GM18519 (cell line): ENCODE measurements around the gene PRDM16.

Experiments used
- ATAC-seq: cut with Tn5 transposase; IDR thresholded peaks from one replicate; pipeline ENCODE4 v1.9.1; 2021; ENCODE audit warnings: mild to moderate bottlenecking, moderate library complexity; ENCODE audit not compliant: unreplicated experiment, low FRiP score

PRDM16 gene

DNA sequence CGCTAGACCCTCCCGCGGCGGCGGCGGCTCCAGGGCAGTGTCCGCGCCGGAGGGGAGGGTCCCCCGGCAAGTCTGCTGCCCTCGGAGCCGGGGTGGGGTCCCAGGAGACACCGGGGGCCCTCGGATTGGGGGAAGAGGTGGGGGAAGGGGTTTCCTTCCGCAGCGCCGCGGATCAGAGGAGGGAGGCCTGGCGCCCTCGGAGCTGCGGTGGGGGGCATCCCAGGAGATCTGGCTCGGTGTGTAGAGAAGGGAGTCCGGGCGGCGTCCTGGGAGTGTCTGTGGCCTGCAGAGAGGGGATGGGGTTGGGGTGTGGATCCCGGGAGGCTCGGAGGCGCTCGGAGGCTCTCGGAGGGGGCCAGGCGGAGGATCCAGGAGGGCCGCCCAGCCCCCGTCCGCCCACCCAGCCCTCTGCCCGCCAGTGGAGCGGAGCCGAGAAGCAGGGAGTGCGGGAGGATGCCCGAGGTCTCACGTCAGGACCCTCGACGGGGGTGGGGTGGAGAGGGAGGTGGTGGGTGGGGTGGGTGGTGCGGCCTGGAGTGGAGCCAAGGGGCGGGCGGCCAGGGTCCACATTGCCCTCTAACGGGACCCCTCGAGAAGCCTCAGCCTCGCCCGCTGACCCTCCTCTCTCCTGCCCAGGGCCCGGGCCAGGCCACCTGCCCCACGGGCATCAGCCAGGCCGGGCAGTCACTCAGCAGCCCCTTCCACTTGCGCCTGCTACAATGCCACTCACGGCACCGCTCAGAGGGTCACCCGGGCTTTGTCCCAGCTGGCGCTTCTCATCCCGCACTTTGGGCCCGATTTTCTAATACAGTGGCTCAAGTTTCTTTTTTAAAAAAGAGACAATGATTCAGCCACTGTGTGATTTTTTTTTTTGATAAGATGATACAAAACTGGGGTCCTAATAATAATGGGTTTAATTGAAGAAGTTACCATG lies 325.3 kb downstream of the PRDM16 start:
- no peak for ATAC-seq

DNA sequence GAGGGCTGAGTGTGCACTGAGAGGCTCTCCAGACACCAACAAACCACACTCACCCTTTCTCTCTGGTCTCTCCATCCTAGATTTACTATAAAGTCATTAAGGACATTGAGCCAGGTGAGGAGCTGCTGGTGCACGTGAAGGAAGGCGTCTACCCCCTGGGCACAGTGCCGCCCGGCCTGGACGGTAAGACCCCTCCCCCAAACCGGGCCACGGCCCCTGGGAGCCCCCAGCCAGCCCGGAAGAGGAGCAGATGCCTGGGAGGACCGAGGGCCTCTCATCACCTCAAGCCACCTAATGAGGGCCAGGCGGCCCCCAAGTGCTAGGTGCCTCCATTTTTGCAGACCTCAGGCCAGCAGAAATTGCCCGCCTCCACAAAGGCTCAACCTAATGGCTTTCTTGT lies 327.4 kb downstream of the PRDM16 start:
- no peak for ATAC-seq

DNA sequence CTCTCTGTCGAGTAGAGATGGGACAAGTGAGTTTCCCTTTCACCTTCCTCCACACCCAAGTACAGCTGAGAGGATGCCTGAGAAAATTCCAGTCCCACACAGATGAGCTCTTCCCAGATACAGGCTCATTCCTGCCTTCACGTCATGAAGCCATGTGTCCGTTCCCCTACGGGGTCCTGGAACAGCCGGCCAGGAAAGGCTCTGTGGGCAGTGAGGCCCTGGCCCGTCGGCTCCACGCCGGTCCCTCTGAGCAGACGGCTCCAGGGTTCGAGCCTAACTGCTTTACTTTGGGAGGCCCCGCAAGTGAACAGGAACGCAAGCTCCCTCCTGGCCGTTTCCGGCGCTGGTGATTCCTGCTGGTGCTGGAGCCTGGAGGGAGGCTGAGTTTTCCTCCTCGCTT lies 328.3 kb downstream of the PRDM16 start:
- no peak for ATAC-seq

DNA sequence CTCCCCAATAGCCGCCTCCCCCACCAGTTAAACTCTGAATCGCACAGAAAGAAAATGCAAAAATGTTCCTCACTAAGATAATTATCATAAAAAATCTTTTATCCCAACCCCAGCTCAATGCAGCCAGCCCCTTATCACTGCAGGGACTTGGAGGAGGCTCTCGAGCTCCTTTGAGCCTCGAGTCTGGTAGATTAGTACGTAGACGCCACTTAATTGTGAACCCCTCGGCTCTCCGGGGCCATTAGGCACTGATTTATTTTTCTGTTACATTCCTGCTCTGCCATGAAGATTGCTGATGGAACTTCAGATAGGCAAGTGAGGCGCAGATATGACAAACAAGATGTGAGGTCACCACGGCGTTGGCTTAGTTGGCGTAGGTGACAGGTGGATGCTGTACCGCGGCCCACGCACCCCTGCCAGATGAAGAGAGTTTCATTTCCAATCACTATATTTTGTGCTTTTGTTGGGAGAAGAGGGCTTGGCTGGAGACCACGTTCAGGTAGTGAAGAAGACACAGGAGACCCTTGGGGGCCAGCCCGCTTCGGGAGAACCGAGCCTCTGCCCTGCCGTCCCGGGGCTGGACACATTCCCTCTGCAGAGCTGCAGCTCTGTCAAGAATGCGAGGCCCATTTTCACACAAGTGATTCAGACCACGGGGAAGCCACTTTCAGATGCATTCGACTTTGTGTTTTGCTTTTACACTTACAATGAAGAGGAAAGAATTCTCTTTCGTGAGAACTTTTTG lies 329.6 kb downstream of the PRDM16 start:
- no peak for ATAC-seq

DNA sequence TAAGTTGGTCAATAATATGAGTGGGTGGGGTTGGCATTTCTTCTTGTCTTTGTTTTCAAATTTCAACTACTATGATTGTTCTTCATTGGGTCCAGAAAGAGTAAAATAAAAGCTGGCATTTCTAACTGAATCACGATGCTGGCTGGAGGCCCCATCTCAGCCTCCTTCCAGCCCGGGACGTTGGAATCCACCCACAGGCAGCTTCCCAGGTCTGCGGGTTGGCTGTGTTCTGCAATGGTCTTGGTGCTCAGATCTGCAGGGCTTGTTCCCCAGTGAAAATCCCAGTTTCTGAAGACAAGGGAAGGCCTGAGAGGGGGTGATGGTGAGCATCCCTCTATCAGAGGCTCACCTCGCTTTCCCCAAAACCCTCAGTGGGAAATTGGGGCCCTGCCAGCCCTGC lies 330.7 kb downstream of the PRDM16 start:
- ATAC-seq = no peak

DNA sequence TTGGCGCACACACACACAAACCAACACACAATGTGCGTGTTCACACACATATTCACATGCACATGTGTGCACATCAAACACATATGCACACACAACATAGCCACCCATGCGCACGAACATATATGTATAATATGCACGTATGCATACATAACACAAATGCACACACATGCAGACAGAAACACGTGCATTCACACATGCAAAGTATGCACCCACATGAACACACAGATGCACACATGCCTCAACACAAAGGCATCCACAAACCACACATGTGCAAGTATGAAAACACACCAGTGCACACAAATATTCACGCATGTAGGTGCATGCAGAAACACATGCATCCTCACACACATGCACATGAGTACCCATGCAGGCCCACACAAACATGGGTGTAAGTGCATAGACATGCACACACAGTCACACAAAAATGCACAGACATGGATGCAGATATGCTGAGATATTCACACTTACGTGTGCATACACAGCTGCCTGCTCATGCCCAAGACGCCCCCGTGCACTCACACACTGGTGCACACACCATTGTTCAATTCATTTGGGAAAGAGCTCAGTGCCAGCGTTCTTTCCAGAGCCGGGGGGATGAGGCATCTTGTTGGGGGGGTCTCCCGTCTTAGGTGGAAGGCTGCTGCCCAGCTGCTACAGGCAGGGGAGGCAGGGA lies 332.7 kb downstream of the PRDM16 start:
- ATAC-seq = no peak

DNA sequence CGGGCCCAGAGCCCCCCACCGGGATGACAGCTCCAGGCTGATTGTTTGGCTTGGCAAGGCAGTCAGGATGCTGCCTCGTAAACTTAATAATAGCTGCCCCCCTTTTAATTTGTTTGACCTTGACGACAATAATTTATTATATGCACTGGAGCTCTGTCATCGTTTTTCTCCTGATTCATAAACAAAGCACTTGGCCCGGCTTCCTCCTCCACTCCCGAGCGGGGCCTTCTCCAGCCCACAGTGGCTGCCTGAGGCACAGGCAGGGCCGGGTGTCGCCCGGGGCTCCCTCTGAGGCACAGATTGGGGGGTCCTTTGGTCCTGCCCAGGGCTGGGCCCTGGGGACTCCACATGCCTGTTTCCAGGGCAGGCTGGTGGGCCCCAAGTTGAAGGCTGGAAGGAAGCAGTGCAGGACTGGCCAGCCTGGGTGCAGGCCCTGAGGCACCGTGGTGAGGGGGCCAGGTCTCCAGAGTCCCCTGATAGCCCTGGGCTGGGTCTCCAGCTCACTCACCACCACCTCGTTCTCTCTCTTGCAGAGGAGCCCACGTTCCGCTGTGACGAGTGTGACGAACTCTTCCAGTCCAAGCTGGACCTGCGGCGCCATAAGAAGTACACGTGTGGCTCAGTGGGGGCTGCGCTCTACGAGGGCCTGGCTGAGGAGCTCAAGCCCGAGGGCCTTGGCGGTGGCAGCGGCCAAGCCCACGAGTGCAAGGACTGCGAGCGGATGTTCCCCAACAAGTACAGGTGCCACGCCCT lies 333.4 kb downstream of the PRDM16 start:
- no peak for ATAC-seq

DNA sequence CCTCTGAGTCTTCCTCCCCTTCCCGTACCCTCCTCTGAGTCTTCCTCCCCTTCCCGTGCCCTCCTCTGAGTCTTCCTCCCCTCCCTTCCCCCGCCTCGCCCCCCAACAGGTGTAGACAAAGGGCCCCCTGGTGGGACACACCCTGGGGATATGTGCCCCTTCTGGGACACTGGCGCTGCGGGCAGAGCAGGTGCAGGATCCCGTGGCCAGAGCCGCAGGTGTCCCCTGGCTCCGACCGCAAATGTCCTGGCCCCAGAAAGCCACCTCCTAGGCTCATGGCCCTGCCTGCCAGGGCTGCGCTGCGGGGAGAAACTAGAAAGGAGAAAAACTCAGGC lies 334.0 kb downstream of the PRDM16 start:
- no peak for ATAC-seq

DNA sequence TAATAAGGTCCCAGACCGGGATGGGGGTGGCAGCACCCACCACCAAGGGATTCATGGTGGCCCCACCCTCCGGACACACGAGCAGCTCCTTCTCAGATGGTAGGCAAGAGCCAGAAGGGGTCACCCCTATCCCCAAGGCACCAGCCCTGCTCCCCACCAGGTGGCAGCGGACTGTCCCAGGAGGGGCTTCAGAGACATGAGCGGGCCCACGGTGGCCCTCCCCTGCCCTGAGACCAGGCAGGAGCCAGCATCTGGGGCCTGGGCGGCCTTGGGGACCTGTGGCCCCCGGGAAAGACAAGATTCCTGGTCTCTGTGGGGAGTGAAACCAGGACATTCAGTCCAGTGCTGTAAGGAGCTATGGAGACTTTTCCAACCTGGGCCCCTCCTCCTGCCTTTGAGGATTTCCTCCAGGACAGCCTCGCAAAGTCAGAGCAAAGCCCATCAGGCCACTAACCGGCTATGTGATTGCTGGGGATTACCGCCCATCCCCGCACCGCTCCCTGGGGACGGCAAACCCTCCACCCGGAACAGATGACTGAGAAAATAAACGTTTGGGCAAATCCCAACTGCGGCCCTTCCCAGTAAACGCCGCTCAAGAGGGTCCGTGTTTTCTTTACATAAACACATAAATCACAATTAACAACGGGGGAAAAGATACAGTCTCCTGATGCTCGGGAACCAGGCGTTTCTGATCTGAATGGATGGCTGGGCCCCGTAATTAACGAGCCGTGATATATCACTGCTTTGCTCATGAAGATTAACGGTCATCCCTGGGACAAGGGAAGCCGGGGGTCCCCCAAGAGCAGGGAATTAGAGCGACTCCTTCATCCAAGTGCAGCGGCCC lies 334.6 kb downstream of the PRDM16 start:
- no peak for ATAC-seq

DNA sequence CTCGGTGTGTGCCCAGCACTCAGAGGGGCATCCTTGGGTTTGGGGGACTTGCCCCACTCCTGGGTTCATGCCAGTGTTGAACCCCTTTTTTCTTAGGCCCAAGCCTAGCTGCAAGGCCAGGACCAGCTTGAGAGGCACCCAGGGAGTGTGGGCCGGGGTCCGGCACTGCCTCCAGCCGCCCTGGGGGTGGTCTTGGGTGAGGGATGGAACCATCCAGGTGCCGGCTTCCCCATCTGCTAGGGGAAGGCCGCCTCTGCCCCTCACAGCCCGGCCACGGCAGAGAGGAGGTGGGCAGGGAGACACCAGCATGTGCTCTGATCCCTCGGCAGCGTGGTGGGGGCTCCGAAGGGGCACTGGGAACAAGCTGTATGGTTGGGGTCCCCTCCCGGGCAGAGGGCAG lies 335.3 kb downstream of the PRDM16 start:
- ATAC-seq = no peak

DNA sequence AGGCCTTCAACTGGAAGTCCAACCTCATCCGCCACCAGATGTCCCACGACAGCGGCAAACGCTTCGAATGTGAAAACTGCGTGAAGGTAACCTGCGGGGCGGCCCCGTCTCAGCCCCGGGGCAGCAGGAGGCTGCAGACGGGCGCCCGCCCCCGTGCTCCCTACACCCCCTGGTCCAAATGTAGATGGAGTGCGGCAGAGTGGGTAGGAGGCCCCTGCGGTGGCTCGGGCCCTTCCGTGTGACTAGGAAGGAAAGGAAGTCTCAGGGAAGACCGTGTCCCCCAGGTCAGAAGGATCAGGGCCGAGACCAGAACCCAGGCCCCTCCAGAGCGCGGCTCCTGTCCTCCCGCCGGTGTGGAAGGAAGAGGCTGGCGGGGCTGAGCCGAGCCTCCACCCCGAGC lies 335.8 kb downstream of the PRDM16 start:
- ATAC-seq = no peak

DNA sequence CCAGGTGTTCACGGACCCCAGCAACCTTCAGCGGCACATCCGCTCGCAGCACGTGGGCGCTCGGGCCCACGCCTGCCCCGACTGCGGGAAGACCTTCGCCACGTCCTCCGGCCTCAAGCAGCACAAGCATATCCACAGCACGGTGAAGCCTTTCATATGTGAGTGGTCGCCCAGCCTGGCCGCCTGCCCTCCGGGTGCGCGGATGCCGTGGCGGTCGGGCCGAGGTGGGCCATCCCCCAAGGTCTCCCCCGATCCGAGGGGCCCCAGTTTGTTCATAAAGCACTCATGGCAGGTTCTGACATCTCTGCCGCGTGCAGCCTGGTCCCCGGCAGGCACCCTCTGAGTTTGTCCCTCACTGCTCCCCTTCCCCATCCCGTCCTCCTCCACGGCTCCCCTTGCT lies 336.5 kb downstream of the PRDM16 start:
- ATAC-seq = no peak

DNA sequence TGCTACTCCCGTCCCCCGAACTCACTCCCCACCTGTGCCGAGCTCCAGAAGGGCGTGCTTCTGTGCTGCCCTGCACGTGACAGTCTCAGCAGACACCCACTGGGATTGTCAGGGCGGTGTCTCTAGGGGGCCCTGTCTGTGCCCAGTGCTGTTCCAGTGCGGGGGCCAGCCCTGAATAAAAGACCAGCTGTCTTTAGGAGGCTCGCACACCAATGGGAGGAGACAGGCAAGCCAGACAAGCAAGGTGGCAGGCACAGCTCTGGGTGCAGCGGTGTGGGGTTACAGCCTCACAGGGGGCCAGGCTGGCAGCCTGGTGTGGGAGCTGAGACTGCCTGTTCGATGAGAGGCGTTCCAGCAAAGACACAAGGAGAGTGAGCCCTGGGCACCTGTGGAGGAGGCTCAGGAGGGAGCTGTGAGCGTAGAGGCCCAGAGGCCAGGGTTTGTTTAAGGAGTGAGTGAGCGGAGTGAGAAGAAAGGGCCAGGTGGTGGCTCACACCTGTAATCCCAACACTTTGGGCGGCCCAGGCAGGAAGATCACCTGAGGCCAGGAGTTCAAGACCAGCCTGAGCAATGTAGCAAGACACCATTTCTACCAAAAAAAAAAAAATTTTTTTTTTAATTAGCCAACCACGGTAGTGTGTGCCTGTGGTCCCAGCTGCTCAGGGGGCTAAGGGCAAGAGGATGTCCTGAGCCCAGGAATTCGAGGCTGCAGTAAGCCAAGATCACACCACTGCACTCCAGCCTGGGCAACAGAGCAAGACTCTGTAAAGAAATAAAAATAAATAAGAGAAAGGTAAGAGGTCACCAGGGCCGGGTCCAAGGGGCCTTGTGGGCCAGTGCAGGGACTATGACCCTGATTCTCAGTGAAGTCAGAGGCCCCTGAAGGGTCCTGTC lies 337.2 kb downstream of the PRDM16 start:
- no peak for ATAC-seq

DNA sequence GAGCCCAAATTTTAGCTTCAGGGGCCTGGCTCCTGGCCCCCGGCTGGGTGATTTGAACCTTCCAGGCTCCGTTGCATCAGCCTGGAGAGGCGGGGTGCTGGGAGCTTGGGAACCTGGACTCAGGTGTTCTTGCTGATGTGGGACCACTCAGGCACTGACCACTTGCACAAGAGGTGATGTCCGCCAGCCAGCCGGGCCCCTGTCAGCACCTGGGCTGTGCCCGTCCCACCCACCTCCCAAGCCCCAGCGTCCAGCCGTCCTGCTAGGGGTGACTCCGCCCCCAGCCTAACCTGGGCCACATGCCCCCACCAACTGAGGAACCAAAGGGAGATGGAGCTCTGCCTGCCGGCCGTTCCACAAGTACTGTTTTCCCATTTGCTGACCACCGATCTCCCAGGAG lies 338.0 kb downstream of the PRDM16 start:
- no peak for ATAC-seq

DNA sequence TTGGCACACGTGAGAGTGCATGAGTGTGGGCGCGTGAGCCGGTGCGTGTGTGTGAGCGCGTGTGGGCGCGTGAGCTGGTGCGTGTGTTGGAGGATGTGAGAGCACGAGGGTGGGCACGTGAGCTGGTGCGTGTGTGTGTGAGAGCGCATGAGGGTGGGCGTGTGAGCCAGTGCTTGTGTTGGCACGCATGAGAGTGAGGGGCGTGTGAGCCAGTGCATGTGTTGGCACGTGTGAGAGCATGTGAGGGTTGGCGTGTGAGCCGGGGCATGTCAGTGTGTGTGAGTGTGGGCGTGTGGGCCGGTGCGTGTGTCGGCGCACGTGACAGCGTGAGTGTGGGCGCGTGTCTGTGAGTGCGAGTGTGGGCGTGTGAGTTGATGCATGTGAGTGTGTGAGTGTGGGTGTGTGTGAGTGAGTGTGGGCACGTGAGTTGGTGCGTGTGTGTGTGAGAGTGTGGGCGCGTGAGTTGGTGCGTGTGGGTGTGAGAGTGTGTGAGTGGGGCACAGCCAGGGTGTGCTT lies 339.8 kb downstream of the PRDM16 start:
- no peak for ATAC-seq

DNA sequence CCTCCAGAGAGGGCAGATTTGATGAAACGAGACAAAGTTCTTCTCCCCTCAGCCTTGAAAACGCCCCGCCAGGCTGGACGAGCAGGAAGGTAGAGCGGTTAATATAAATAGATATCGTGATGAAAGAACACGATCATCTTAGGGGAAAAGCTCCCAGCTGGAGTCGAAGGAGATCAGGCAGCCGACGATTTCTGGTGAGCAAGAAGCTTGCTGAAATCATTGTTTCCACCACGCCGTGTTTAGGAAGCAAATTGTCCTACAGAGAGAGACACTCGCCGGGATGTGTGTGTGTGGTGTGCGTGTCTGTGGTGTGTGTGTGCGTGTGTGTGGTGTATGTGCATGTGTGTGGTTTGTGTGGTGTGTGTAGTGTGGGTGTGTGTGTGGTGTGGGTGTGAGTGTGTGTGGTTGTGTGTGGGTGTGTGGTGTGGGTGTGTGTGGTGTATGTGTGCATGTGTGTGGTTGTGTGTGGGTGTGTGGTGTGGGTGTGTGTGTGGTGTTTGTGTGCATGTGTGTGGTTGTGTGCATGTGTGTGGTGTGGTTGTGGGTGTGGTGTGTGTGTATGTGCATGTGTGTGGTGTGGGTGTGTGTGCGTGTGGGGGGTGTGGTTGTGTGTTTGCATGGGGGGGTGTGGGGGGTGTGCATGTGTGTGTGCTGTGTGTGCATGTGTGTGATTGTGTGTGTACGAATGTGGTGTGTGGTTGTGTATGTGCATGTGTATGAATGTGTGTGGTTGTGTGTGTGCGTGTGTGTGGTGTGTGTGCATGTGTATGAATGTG lies 340.6 kb downstream of the PRDM16 start:
- no peak for ATAC-seq

DNA sequence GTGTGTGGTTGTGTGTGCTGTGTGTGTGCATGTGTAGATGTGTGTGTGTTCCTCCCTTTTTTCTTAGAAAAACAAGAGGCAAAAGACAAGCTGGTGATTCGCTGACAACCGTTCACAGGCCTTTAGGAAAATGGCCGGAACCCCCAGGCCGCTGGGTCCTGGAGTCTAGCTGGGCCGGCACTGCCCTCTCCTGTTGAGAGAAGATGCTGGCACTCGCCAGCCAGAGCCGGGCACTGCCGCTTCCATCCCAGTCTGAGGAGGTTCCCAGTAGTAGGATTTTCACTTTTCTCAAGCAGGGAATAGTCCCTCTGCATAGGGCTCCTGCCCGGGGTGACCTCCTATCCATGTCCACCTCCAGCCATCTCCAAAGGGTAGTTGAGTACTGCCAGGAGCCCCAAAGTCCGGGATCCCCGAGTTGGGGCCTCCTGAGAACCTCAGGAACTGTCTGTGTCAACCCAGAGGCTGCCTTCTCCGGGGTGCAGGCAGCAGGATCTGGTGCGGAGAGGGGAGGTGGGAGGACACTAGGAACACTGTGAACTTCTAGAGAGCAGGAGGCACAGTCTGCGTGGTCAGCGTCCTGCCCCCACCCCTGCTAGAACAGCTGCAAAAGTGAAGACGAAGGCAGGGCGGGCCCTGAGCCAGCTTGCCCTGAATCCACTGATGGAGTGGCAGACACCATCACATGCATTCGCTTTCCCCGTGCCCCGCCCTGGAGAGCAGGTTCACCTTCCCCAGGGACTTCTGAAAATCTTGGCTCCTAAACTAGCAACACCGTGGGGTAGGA lies 341.3 kb downstream of the PRDM16 start:
- ATAC-seq = no peak
